ENCODE data around the gene RNPS1. TPM values are rescaled to one million over a fixed set of nuclear protein-coding genes. Genes with fewer than 3 reads are reported as not detected.

Gene RNPS1
- polyA plus RNA-seq, 6 donors from 2014 or later, result 238 to 325 (median 252) TPM

- no peaks in the 10 kb centered on the region for H3K9me3 Mint-ChIP-seq
- H3K4me3 Mint-ChIP-seq, result no peak overlapping the region
- ATAC-seq (ENCODE audit: low read depth in 2 of 2), result no peak
These were observed 20.1 kb upstream of the RNPS1 start for GRCh38 chr16:2287916-2288547.

GRCh38 chr16:2286550-2286949 is 18.6 kb upstream of the RNPS1 start:
- peaks cover 0 to 7% (median 0%) of the 10 kb centered on the region in 3 donors for H3K27me3 Mint-ChIP-seq
- DNase-seq (no peak), ATAC-seq (ENCODE audit: low read depth in 2 of 2) (no peak)
- H3K9me3 Mint-ChIP-seq, result no peaks in the 10 kb centered on the region
- H3K27ac Mint-ChIP-seq, result no peak overlapping the region
- no peaks in the 10 kb centered on the region for H3K36me3 Mint-ChIP-seq
- no peaks in the 10 kb centered on the region for H3K4me1 Mint-ChIP-seq
- H3K4me3 Mint-ChIP-seq, result no peak overlapping the region

More at GRCh38 chr16:2287916-2288547, 20.1 kb upstream of the RNPS1 start:
- no peaks in the 10 kb centered on the region for H3K36me3 Mint-ChIP-seq
- no peak for DNase-seq
- no peaks in the 10 kb centered on the region for H3K4me1 Mint-ChIP-seq
- peak overlapping the region in 1 of 6 donors; percentile 65 for H3K27ac Mint-ChIP-seq
- peaks cover 0 to 7% (median 0%) of the 10 kb centered on the region in 3 donors for H3K27me3 Mint-ChIP-seq

GRCh38 chr16:2285731-2286191 is 17.8 kb upstream of the RNPS1 start:
- no peaks in the 10 kb centered on the region for H3K9me3 Mint-ChIP-seq

GRCh38 chr16:2284797-2285576 is 17.1 kb upstream of the RNPS1 start:
- no peak for DNase-seq
- no peak overlapping the region for H3K27ac Mint-ChIP-seq
- no peaks in the 10 kb centered on the region for H3K4me1 Mint-ChIP-seq
- no peaks in the 10 kb centered on the region for H3K9me3 Mint-ChIP-seq
- ATAC-seq (ENCODE audit: low read depth in 2 of 2), result no peak
- no peaks in the 10 kb centered on the region for H3K36me3 Mint-ChIP-seq
- H3K27me3 Mint-ChIP-seq, result peaks cover 0 to 7% (median 0%) of the 10 kb centered on the region in 3 donors
- H3K4me3 Mint-ChIP-seq, result no peak overlapping the region

More at GRCh38 chr16:2285731-2286191, 17.8 kb upstream of the RNPS1 start:
- H3K36me3 Mint-ChIP-seq, result no peaks in the 10 kb centered on the region
- no peaks in the 10 kb centered on the region for H3K4me1 Mint-ChIP-seq
- peaks cover 0 to 7% (median 0%) of the 10 kb centered on the region in 3 donors for H3K27me3 Mint-ChIP-seq
- DNase-seq (no peak), ATAC-seq (ENCODE audit: low read depth in 2 of 2) (no peak)
- no peak overlapping the region for H3K4me3 Mint-ChIP-seq
- no peak overlapping the region for H3K27ac Mint-ChIP-seq

- ATAC-seq (ENCODE audit: low read depth in 2 of 2), result no peak
- no peak for DNase-seq
- no peaks in the 10 kb centered on the region for H3K4me1 Mint-ChIP-seq
- no peak overlapping the region for H3K27ac Mint-ChIP-seq
- H3K27me3 Mint-ChIP-seq, result peaks cover 0 to 7% (median 0%) of the 10 kb centered on the region in 3 donors
- no peaks in the 10 kb centered on the region for H3K9me3 Mint-ChIP-seq
- H3K4me3 Mint-ChIP-seq, result no peak overlapping the region
- H3K36me3 Mint-ChIP-seq, result no peaks in the 10 kb centered on the region
These were observed 16.3 kb upstream of the RNPS1 start for GRCh38 chr16:2284001-2284770.

GRCh38 chr16:2282866-2283555 is 15.1 kb upstream of the RNPS1 start:
- Mint-ChIP-seq H3K27me3 (peaks cover 0 to 7% (median 0%) of the 10 kb centered on the region in 3 donors), H3K4me1 (no peaks in the 10 kb centered on the region), H3K4me3 (no peak overlapping the region), H3K36me3 (no peaks in the 10 kb centered on the region), H3K9me3 (no peaks in the 10 kb centered on the region), H3K27ac (no peak overlapping the region)
- DNase-seq, result no peak
- no peak for ATAC-seq (ENCODE audit: low read depth in 2 of 2)

- no peak overlapping the region for H3K27ac Mint-ChIP-seq
- no peak for DNase-seq
These were observed 14.3 kb upstream of the RNPS1 start for GRCh38 chr16:2282262-2282661.

GRCh38 chr16:2280981-2281542 is 13.1 kb upstream of the RNPS1 start:
- no peak overlapping the region for H3K27ac Mint-ChIP-seq
- DNase-seq, result no peak
- no peaks in the 10 kb centered on the region for H3K36me3 Mint-ChIP-seq

More at GRCh38 chr16:2282262-2282661, 14.3 kb upstream of the RNPS1 start:
- ATAC-seq (ENCODE audit: low read depth in 2 of 2), result no peak
- Mint-ChIP-seq H3K27me3 (peaks cover 0 to 7% (median 0%) of the 10 kb centered on the region in 3 donors), H3K4me1 (no peaks in the 10 kb centered on the region), H3K36me3 (no peaks in the 10 kb centered on the region), H3K9me3 (no peaks in the 10 kb centered on the region), H3K4me3 (no peak overlapping the region)

GRCh38 chr16:2280461-2280860 is 12.5 kb upstream of the RNPS1 start:
- Mint-ChIP-seq H3K27ac (no peak overlapping the region), H3K36me3 (no peaks in the 10 kb centered on the region), H3K4me1 (no peaks in the 10 kb centered on the region), H3K9me3 (no peaks in the 10 kb centered on the region), H3K4me3 (peak overlapping the region in 1 of 8 donors; percentile 50), H3K27me3 (peaks cover 0 to 7% (median 0%) of the 10 kb centered on the region in 3 donors)
- no peak for DNase-seq
- ATAC-seq (ENCODE audit: low read depth in 2 of 2), result no peak

More at GRCh38 chr16:2280981-2281542, 13.1 kb upstream of the RNPS1 start:
- no peaks in the 10 kb centered on the region for H3K9me3 Mint-ChIP-seq
- no peak for ATAC-seq (ENCODE audit: low read depth in 2 of 2)
- H3K4me1 Mint-ChIP-seq, result no peaks in the 10 kb centered on the region
- no peak overlapping the region for H3K4me3 Mint-ChIP-seq
- H3K27me3 Mint-ChIP-seq, result peaks cover 0 to 7% (median 0%) of the 10 kb centered on the region in 3 donors

GRCh38 chr16:2278956-2279800 is 11.3 kb upstream of the RNPS1 start:
- no peak for DNase-seq
- Mint-ChIP-seq H3K4me3 (no peak overlapping the region), H3K9me3 (no peaks in the 10 kb centered on the region), H3K27me3 (peaks cover 0 to 7% (median 0%) of the 10 kb centered on the region in 3 donors), H3K4me1 (no peaks in the 10 kb centered on the region), H3K36me3 (no peaks in the 10 kb centered on the region), H3K27ac (no peak overlapping the region)
- no peak for ATAC-seq (ENCODE audit: low read depth in 2 of 2)

- Mint-ChIP-seq H3K27ac (no peak overlapping the region), H3K4me1 (no peaks in the 10 kb centered on the region)
These were observed 10.3 kb upstream of the RNPS1 start for GRCh38 chr16:2278272-2278608.

More at GRCh38 chr16:2278272-2278608, 10.3 kb upstream of the RNPS1 start:
- H3K36me3 Mint-ChIP-seq, result no peaks in the 10 kb centered on the region
- H3K9me3 Mint-ChIP-seq, result no peaks in the 10 kb centered on the region
- no peaks in the 10 kb centered on the region for H3K27me3 Mint-ChIP-seq
- ATAC-seq (ENCODE audit: low read depth in 2 of 2), result no peak
- H3K4me3 Mint-ChIP-seq, result no peak overlapping the region
- no peak for DNase-seq

Measured in naive B cell (primary cell).